ENCODE data around the gene SCMH1. TPM values are rescaled to one million over a fixed set of nuclear protein-coding genes. Genes with fewer than 3 reads are reported as not detected.

Gene SCMH1
- polyA plus RNA-seq, 1 of the 3 experiments (the other 2 are of a cell fraction) = 38.5 TPM

GRCh38 chr1:41149570-41149969, 92.5 kb downstream of the SCMH1 start:
- TF ChIP-seq YY1 (IDR thresholded peaks at IDR 0.05; ENCODE audit: low read depth) = no peak
- TF ChIP-seq, protein P1, sequence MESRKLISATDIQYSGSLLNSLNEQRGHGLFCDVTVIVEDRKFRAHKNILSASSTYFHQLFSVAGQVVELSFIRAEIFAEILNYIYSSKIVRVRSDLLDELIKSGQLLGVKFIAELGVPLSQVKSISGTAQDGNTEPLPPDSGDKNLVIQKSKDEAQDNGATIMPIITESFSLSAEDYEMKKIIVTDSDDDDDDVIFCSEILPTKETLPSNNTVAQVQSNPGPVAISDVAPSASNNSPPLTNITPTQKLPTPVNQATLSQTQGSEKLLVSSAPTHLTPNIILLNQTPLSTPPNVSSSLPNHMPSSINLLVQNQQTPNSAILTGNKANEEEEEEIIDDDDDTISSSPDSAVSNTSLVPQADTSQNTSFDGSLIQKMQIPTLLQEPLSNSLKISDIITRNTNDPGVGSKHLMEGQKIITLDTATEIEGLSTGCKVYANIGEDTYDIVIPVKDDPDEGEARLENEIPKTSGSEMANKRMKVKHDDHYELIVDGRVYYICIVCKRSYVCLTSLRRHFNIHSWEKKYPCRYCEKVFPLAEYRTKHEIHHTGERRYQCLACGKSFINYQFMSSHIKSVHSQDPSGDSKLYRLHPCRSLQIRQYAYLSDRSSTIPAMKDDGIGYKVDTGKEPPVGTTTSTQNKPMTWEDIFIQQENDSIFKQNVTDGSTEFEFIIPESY (IDR thresholded peaks at IDR 0.05; ENCODE audit: borderline replicate concordance, low read depth) = no peak
- TF ChIP-seq FOSL2 (IDR thresholded peaks at IDR 0.05; ENCODE audit: borderline replicate concordance, low read depth) = no peak
- TF ChIP-seq USF1 (IDR thresholded peaks at IDR 0.05; ENCODE audit: borderline replicate concordance, low read depth) = no peak
- TF ChIP-seq TCF12 (IDR thresholded peaks at IDR 0.05) = no peak
- TF ChIP-seq SMC3 (IDR thresholded peaks at IDR 0.05; ENCODE audit: low read depth, low read length) = no peak
- no peak for TF ChIP-seq GATA2 (CRISPR knock-in tag; IDR thresholded peaks at IDR 0.05)
- no peak for TF ChIP-seq POLR2AphosphoS5 (IDR thresholded peaks at IDR 0.05; ENCODE audit: low read depth, low read length)
- no peak for TF ChIP-seq CHD2 (IDR thresholded peaks at IDR 0.05; ENCODE audit: low read length, partially characterized antibody)
- TF ChIP-seq RAD21 (IDR thresholded peaks at IDR 0.05; ENCODE audit: low read length) = no peak
- no peak for TF ChIP-seq RXRA (IDR thresholded peaks at IDR 0.05; ENCODE audit: borderline replicate concordance, low read depth)
- Histone ChIP-seq H3K27me3 (ENCODE audit: insufficient read depth) (no peaks in the 10 kb centered on the region), H3K79me2 (ENCODE audit: insufficient read depth) (no peaks in the 10 kb centered on the region), H3K9me3 (no peaks in the 10 kb centered on the region), H3K4me2 (no peak overlapping the region), H3K4me3 (ENCODE audit: low read depth in 2 of 2, low read length in 1 of 2) (no peak overlapping the region), H3K9me2 (no peaks in the 10 kb centered on the region), H3K9ac (no peak overlapping the region), H3K4me1 (ENCODE audit: control insufficient read depth in 1 of 2, insufficient read depth in 2 of 2, low read depth in 1 of 2, low read length in 1 of 2) (peaks cover 3 to 19% of the 10 kb centered on the region in 2 experiments; a peak in 3 of 4 replicates), H3K27ac (ENCODE audit: low read depth in 2 of 2, low read length in 1 of 2) (no peak overlapping the region), H3F3A (replicated peaks; ENCODE audit: insufficient read depth) (peaks cover 24% of the 10 kb centered on the region), H3K36me3 (replicated peaks in 1 of 2; ENCODE audit: control insufficient read depth in 1 of 2, insufficient read depth in 2 of 2, low read length in 1 of 2) (peaks cover 30 to 40% of the 10 kb centered on the region in 2 experiments), H2AFZ (ENCODE audit: low read depth) (no peak overlapping the region), H4K20me1 (ENCODE audit: insufficient read depth) (no peaks in the 10 kb centered on the region; the same call in 1 of the 2 replicates)
- POLR2A ChIA-PET = no interaction called here
- WGBS (ENCODE audit: low lambda C conversion rate) = 93% methylated on average over 2 of the region's 2 CpGs
- DNase-seq = no peak
- CTCF ChIA-PET = no interaction called here

- Histone ChIP-seq H3K36me3 (replicated peaks in 1 of 2; ENCODE audit: control insufficient read depth in 1 of 2, insufficient read depth in 2 of 2, low read length in 1 of 2) (peaks cover 44 to 66% of the 10 kb centered on the region in 2 experiments), H3F3A (replicated peaks; ENCODE audit: insufficient read depth) (no peaks in the 10 kb centered on the region), H3K9me3 (peaks cover 8% of the 10 kb centered on the region; the same call in 1 of the 2 replicates), H3K27ac (ENCODE audit: low read depth in 2 of 2, low read length in 1 of 2) (no peak overlapping the region), H3K27me3 (ENCODE audit: insufficient read depth) (no peaks in the 10 kb centered on the region), H3K4me3 (ENCODE audit: low read depth in 2 of 2, low read length in 1 of 2) (no peak overlapping the region), H3K9ac (no peak overlapping the region), H4K20me1 (ENCODE audit: insufficient read depth) (no peaks in the 10 kb centered on the region), H3K4me1 (ENCODE audit: control insufficient read depth in 1 of 2, insufficient read depth in 2 of 2, low read depth in 1 of 2, low read length in 1 of 2) (no peaks in the 10 kb centered on the region), H2AFZ (ENCODE audit: low read depth) (no peak overlapping the region), H3K4me2 (no peak overlapping the region), H3K9me2 (no peaks in the 10 kb centered on the region), H3K79me2 (ENCODE audit: insufficient read depth) (no peaks in the 10 kb centered on the region)
- 100% methylated on average over 1 of the region's 1 CpG for WGBS (ENCODE audit: low lambda C conversion rate)
- DNase-seq = no peak
- CTCF ChIA-PET = interaction anchor here (2.4 kb wide), 1 partner anchor 11 kb away, joined by 7 read pairs; no protein-coding TSS in a partner anchor
- POLR2A ChIA-PET = no interaction called here
- TF ChIP-seq TAF1 (IDR thresholded peaks at IDR 0.05; ENCODE audit: borderline replicate concordance, low read depth, low read length) (no peak), EP300 (IDR thresholded peaks at IDR 0.05; ENCODE audit: borderline replicate concordance in 1 of 2, low read depth in 1 of 2, low read length in 1 of 2) (no peak), CHD2 (IDR thresholded peaks at IDR 0.05; ENCODE audit: low read length, partially characterized antibody) (no peak), TCF12 (IDR thresholded peaks at IDR 0.05) (no peak), SMC3 (IDR thresholded peaks at IDR 0.05; ENCODE audit: low read depth, low read length) (no peak), MAX (IDR thresholded peaks at IDR 0.05; ENCODE audit: low read depth) (no peak), MXI1 (IDR thresholded peaks at IDR 0.05; ENCODE audit: low read depth, low read length) (no peak), RXRA (IDR thresholded peaks at IDR 0.05; ENCODE audit: borderline replicate concordance, low read depth) (no peak), NRF1 (IDR thresholded peaks at IDR 0.05; ENCODE audit: low read depth, low read length) (no peak), TEAD4 (IDR thresholded peaks at IDR 0.05; ENCODE audit: borderline replicate concordance, insufficient read depth) (no peak)
- TF ChIP-seq, protein P2, sequence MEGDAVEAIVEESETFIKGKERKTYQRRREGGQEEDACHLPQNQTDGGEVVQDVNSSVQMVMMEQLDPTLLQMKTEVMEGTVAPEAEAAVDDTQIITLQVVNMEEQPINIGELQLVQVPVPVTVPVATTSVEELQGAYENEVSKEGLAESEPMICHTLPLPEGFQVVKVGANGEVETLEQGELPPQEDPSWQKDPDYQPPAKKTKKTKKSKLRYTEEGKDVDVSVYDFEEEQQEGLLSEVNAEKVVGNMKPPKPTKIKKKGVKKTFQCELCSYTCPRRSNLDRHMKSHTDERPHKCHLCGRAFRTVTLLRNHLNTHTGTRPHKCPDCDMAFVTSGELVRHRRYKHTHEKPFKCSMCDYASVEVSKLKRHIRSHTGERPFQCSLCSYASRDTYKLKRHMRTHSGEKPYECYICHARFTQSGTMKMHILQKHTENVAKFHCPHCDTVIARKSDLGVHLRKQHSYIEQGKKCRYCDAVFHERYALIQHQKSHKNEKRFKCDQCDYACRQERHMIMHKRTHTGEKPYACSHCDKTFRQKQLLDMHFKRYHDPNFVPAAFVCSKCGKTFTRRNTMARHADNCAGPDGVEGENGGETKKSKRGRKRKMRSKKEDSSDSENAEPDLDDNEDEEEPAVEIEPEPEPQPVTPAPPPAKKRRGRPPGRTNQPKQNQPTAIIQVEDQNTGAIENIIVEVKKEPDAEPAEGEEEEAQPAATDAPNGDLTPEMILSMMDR (IDR thresholded peaks at IDR 0.05) = no peak
- TF ChIP-seq, protein P3, sequence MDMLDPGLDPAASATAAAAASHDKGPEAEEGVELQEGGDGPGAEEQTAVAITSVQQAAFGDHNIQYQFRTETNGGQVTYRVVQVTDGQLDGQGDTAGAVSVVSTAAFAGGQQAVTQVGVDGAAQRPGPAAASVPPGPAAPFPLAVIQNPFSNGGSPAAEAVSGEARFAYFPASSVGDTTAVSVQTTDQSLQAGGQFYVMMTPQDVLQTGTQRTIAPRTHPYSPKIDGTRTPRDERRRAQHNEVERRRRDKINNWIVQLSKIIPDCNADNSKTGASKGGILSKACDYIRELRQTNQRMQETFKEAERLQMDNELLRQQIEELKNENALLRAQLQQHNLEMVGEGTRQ (IDR thresholded peaks at IDR 0.05; ENCODE audit: borderline replicate concordance, low read depth, low read length) = no peak
- TF ChIP-seq, protein P1 (IDR thresholded peaks at IDR 0.05; ENCODE audit: borderline replicate concordance, low read depth) = no peak
Measured at GRCh38 chr1:41144285-41144684, 97.8 kb downstream of the SCMH1 start.

Data from SK-N-SH (cell line).